Measurements from ENCODE around the gene ADAMTSL1.

Gene ADAMTSL1

DNA sequence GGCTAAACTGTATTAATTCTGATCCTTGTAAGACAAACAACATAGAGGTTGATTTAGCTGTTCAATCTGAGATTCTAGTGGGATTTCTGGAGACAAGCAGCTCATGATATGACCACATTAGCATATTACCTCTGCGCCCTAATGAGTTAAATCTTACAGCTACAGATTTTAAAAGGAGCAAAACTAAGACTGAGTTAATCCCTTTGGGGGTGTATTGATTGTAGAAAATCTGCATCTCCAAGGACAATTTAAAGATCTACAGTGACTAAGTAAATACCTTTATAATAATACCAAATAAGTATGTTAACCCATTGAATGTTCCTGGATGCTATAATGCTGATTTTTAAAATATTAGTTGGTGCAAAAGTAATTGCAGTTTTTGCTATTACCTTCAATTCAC is 33.2 kb downstream of the ADAMTSL1 start:
- no peak overlapping the region for H3K27ac ChIP-seq
- TF ChIP-seq, protein P1, sequence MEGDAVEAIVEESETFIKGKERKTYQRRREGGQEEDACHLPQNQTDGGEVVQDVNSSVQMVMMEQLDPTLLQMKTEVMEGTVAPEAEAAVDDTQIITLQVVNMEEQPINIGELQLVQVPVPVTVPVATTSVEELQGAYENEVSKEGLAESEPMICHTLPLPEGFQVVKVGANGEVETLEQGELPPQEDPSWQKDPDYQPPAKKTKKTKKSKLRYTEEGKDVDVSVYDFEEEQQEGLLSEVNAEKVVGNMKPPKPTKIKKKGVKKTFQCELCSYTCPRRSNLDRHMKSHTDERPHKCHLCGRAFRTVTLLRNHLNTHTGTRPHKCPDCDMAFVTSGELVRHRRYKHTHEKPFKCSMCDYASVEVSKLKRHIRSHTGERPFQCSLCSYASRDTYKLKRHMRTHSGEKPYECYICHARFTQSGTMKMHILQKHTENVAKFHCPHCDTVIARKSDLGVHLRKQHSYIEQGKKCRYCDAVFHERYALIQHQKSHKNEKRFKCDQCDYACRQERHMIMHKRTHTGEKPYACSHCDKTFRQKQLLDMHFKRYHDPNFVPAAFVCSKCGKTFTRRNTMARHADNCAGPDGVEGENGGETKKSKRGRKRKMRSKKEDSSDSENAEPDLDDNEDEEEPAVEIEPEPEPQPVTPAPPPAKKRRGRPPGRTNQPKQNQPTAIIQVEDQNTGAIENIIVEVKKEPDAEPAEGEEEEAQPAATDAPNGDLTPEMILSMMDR (IDR thresholded peaks at IDR 0.05), result no peak
- H3K4me3 ChIP-seq, result no peak overlapping the region
- no peak for DNase-seq (ENCODE audit: low spot score)

DNA sequence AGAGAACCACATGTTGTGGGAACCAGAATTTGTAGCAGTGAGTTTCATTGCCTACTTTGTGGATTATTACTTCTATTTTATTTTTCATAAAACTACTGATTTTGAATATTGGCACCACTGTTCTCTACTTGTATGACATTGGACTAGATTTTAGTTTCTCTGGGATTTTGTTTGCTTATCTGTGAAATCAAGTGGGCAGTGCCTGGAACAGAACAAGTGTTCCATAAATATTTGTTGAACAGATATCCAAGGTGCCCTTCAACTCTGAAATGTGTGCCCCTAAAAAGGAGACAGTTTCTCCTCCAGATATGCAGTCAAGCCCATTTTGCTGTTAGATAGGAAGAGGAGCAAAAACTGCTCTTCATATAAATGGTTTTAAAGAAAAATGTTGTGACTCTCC is 42.6 kb downstream of the ADAMTSL1 start:
- TF ChIP-seq, protein P1 (IDR thresholded peaks at IDR 0.05), result no peak
- Histone ChIP-seq H3K27ac (no peak overlapping the region), H3K4me3 (no peak overlapping the region)
- no peak for DNase-seq (ENCODE audit: low spot score)

DNA sequence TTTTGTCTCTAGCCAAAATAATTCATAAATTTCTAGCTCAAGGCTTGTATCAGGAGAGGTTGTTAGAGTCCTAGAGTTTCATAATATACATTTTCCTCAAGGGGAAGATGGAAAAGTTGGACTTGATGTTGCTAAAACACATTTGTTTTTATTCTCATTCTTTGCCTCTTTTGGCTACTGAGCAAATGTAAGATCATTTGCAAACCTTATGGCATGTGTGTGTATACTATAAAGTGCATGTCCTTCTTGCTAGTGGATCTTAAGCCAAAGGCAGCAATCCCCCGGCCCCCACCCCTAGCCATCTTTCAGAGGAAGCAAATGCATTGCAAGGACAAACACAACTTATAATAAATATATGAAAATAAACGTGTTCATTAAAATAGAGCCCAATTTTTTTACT is 43.0 kb downstream of the ADAMTSL1 start:
- TF ChIP-seq, protein P1 (IDR thresholded peaks at IDR 0.05), result no peak
- H3K4me3 ChIP-seq, result no peak overlapping the region
- DNase-seq (ENCODE audit: low spot score), result no peak
- H3K27ac ChIP-seq, result no peak overlapping the region

DNA sequence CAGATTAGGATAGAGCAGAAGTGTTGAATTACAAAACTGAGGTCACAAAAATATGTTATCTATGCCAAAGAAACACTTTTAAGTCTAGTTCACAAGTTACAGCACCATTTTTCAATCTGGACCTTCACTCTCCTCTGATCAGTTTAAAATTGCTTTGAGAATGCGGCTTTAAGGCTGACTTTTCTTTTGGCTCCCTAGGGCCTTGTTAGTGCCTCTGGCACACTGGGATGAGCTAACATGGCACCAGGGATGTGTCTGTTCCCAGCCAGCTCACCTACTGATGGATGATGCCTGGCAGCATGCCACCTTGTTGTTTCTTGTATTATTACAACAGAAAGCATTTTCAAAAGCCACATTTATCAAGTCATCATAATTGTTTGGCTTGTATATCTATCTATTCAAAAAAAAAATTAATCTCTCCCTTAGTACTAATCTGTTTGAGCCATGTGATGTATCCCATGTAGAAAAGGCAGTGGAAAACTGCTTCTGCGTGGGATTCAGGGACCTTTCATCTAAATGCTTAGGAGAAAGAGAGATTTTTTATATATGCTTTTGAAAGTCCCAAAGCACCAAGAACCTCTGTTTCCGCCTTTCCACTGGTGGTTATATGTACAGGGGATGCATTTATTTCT is 46.6 kb downstream of the ADAMTSL1 start:
- Histone ChIP-seq H3K27ac (no peak overlapping the region), H3K4me3 (no peak overlapping the region)
- TF ChIP-seq, protein P1 (IDR thresholded peaks at IDR 0.05), result no peak
- no peak for DNase-seq (ENCODE audit: low spot score)

DNA sequence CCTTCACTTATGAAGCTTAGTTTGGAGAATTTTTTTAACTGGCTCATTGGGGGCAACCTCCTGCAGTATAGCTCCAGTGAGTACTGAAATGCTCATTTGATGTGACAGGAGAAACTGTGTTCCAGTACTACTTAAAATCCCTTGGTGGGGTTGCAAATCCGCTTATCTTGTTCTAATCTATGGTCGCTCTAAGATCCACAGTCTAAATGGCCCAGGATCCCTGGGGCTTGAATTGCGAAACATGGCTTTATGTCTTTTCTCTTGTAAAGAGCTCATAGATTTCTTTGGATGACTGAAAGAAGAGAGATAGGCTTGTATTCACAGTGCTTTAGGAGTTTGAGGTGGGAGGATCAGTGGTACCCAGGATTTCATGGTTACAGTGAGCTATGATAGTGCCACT is 52.7 kb downstream of the ADAMTSL1 start:
- H3K4me3 ChIP-seq, result no peak overlapping the region
- TF ChIP-seq, protein P1 (IDR thresholded peaks at IDR 0.05), result no peak
- H3K27ac ChIP-seq, result no peak overlapping the region
- no peak for DNase-seq (ENCODE audit: low spot score)

DNA sequence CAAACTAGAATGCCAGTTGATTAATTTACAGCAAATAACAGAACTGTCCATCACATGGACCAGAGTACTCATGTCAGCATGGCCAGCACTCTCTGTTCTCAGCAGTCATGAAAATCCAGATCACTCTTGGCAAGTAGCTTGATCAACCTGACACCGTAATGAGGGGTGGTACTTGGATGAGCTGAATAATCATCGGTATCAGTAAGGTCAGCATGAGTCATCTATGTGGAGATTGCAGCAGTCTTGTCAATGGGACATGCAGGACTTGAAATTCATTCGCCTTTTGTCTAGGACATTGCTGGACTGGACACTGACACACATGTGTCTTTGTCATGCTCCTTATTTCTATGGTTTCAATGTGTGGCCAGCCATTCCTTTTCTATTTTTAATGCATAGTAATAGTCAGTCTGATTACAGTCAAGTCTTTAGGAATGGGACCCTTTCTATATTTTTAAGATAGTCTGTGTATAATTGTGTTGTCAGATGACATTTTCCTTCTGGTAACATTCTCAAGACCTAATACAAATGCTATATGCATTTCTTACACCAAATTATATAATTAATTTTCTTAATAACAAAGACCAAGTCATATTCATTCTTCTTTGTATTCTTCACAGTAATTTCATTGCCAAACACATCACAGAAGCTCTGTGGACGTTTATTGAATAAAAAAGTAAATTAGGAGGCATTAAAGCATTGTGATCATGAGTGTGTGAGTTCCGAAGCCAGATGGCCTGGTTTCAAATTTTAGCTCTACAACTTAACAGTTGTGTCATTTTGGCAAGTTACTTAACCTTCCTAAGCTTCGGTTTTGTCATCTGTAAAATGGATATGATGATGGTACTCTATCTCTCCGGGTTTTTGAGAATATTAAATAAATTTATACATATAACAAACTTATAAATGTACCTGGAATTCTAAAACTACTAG is 57.4 kb downstream of the ADAMTSL1 start:
- TF ChIP-seq, protein P1 (IDR thresholded peaks at IDR 0.05), result no peak
- no peak for DNase-seq (ENCODE audit: low spot score)
- Histone ChIP-seq H3K27ac (no peak overlapping the region), H3K4me3 (no peak overlapping the region)

All from coronary artery (tissue), 2 donors.